Endometrial microvascular endothelial cells (primary cell): ENCODE results near the gene MOB4. TPM values are rescaled to one million over a fixed set of nuclear protein-coding genes. Genes with fewer than 3 reads are reported as not detected.
"Not testable (repeated sequence)": the region's sequence is repeated elsewhere in the genome, so short reads cannot be mapped to it uniquely, and the experiment has no call there.

Source experiments
- in situ Hi-C: cut with HindIII; loops from 2 replicates; pipeline ENCODE4 v1.10.0; 2017; ENCODE audit warnings: low sequenced_read_pairs, low pct_unique_long_range_greater_than_20kb; ENCODE audit errors: inconsistent ontology term
- total RNA-seq: library from RNA; depleted of rRNA; stranded (reverse); fragments of >200 nt; gene quantifications from one replicate; pipeline ENCODE4 v1.2.3, GENCODE V29; 2015; ENCODE audit errors: inconsistent ontology term

Gene MOB4
- total RNA-seq, 1 donor from 2014 or later, result 31.3 TPM

DNA sequence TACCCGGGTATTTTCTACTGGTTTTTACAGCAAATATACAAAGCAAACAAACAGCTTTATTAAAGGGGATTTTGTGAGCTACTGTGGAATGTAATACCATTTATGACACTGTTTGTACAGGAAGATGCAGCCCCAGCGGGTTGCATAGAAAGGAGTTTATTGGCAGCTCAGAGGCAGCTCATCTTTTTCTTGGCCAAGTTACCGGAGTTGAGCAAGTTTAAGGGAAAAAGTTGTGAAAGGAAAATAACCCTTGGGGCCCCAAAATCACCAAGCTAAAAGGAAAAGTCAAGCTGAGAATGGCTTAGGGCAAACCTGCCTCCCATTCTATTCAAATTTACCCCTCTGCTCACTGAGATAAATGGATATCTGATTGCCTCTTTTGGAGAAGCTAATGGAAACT, 60.8 kb downstream of the MOB4 start:
- in situ Hi-C loops, result no loop called here

DNA sequence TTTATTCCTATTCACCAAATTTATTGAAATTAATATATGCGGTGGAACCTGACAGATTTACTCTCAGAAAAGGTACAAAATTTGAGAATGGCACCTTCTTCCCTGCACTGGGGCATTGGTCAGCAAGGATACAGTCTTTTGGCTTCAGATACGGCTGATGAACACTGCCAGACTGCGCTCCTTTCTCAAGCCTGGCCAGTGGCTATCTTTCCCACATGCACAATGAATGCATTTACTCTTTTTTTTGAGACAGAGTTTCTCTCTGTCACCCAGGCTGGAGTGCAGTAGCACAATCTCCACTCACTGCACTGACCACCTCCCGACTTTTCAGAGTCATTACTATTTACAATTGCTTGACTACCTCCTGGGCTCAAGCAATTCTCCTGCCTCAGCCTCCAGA, 61.6 kb downstream of the MOB4 start:
- in situ Hi-C loops, result no loop called here

- in situ Hi-C loops, result not testable (repeated sequence)
These were observed 62.4 kb downstream of the MOB4 start for GRCh38 chr2:197578294-197578693.

DNA sequence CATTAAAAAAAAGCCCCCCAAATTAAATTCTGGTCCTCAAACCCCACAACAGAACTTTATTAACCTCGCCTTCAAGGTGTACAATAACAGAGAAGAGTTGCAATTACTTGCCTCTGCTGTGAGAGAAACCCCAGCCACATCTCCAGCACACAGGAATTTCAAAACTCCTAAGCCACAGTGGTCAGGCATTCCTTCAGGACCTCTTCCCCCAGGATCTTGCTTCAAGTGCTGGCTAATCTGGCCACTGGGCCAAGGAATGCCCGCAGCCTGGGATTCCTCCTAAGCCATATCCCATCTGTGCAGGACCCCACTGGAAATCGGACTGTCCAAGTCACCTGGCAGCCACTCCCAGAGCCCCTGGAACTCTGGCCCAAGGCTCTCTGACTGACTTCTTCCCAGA, 64.3 kb downstream of the MOB4 start:
- in situ Hi-C loops, result not testable (repeated sequence)

GRCh38 chr2:197587255-197587654, 71.4 kb downstream of the MOB4 start:
- in situ Hi-C loops, result not testable (repeated sequence)

DNA sequence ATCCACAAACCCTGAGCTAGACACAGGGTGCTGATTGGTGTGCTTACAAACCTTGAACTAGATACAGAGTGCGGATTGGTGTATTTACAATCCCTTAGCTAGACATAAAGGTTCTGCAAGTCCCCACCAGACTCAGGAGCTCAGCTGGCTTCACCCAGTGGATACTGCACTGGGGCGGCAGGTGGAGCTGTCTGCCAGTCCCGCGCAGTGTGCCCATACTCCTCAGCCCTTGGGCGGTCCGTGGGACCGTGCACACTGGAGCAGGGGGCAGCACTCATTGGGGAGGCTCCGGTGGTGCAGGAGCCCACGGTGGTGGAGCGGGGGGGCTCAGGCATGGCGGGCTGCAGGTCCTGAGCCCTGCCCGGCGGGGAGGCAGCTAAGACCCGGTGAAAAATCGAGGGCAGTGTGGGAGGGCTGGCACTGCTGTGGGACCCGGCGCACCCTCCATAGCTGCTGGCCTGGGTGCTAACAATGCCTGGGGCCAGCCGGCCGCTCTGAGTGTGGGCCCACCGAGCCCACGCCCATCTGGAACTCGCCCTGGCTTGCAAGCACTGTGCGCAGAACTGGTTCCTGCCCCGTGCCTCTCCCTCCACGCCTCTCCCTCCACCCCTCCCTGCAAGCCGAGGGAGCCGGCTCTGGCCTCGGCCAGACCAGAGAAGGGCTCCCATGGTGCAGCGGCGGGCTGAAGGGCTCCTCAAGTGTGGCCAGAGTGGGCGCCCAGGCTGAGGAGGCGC, 75.6 kb downstream of the MOB4 start:
- in situ Hi-C loops, result no loop called here

- in situ Hi-C loops, result no loop called here
These were observed 80.9 kb downstream of the MOB4 start for GRCh38 chr2:197596766-197597165.

- in situ Hi-C loops, result no loop called here
These were observed 81.3 kb downstream of the MOB4 start for GRCh38 chr2:197597166-197597565.

DNA sequence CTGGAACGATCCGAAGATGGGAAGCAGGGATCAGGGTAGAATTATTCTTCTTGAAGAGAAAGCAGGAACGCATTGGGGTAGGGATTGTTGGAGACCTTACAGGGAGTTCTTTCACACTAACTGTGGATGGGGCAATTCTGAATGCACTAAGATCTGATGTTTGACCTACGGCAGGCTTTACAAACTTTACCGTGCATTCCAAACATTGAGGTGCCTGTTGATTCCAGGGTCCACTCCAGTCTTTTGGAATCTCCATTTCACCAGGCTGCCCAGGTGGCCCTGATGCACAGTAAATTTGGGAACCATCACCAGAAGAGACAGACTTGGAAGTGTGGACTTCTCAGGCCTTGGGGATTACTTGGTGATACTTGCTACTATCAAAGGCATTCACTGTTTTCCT, 82.6 kb downstream of the MOB4 start:
- in situ Hi-C loops, result no loop called here

DNA sequence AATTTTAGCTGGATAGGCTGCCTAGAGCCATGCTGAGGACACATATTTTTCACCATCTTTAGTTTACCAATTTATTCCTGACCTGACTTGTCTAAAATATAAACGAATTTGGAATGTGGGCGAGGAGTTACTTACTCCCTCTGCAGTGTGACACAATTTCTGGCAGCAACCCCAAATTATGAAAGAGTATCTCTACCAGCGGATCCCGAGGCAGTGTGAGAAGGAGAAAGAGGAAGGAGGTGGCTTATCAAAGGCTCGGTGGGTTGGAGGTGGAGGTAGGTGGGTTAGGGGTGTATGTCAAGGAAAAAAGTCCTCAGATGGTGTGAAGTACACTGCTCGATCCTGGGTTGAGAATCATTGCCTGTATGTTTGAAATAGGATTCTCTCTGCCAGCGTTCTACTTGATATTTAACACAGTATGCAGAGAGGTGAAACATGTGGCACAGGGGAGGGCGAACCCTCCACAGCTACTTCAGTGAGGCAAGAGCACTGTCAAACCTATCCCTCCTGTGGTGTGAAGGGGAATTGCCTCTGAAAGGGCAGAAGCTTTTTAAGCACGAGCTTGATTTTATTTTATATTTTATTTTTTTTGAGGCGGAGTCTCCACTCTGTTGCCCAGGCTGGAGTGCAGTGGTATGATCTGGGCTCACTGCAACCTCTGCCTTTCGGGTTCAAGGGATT, 83.6 kb downstream of the MOB4 start:
- in situ Hi-C loops, result no loop called here

DNA sequence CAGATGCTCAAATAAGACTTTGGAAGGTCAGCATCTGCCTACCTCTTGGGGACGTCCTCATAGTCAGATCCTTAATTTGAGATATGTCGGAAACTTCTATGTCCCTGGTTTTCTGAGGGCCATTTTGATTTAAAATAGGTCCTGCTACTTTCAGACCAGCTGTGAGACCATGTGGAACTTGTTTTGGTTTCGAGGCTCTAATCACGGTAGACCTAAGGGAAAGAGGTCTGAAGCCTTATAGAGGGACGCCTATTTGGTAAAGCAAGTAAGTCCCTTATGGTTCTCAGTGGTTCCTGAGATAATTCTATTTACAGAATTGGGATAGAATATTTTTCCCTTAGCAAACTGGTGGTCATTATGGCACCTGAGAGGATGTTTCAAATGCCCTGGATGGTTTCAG, 84.4 kb downstream of the MOB4 start:
- in situ Hi-C loops, result no loop called here

DNA sequence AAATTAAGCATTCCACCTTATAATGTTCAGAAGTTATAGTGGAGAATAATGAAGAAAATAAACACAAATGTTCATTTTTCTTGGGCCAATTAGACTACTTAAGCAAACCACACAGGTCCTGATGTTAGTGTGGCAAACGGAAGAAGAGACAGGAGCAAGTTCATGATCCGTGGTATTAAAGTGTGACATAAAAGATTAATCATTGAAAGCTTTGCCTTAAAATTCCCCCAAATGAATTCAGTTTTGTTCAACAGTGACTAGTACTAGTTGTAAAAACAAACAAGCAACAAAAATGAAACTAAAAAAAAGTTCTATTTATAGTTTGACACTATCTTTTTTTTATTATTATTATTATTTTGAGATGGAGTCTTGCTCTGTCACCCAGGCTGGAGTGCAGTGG, 85.9 kb downstream of the MOB4 start:
- in situ Hi-C loops, result no loop called here

Other genes starting within 250 kb of the MOB4 start
- gene ANKRD44, start 205.3 kb upstream of the MOB4 start, total RNA-seq, result 1.8 TPM
- gene SF3B1, start 81.0 kb upstream of the MOB4 start, total RNA-seq, result 148 TPM
- 24.3 TPM for gene COQ10B, start 62.5 kb upstream of the MOB4 start, total RNA-seq
- gene HSPD1, start 16.2 kb upstream of the MOB4 start, total RNA-seq, result 271 TPM
- 264 TPM for gene HSPE1, start 15.7 kb upstream of the MOB4 start, total RNA-seq
- 1.7 TPM for gene RFTN2, start 159.5 kb downstream of the MOB4 start, total RNA-seq
- gene MARS2, start 189.3 kb downstream of the MOB4 start, total RNA-seq, result 10.5 TPM